Large intestine (tissue), 3 donors: ENCODE measurements around the gene HEPH. TPM values are rescaled to one million over a fixed set of nuclear protein-coding genes. Genes with fewer than 3 reads are reported as not detected.
"Not testable (repeated sequence)": the region's sequence is repeated elsewhere in the genome, so short reads cannot be mapped to it uniquely, and the experiment has no call there.

Experiments
- DNase-seq, 2 donors: peaks; one replicate each; pipeline versions ENCODE4 v3.0.0 to v3.0.0-alpha.2; 2013
- H3K27ac ChIP-seq: one replicate; pipeline ENCODE4 v1.5.1; 2013; ENCODE audit warnings: low read length
- H3K27me3 ChIP-seq: 2 replicates; pipeline ENCODE4 v1.6.1; 2013; ENCODE audit warnings: low read length; ENCODE audit not compliant: control insufficient read depth, insufficient read depth
- H3K36me3 ChIP-seq: 2 replicates; pipeline ENCODE4 v1.6.1; 2013; ENCODE audit warnings: low read length; ENCODE audit not compliant: control insufficient read depth, insufficient read depth
- H3K4me1 ChIP-seq: one replicate; pipeline ENCODE4 v1.6.1; 2013; ENCODE audit warnings: low read length; ENCODE audit not compliant: control insufficient read depth, insufficient read depth
- H3K4me3 ChIP-seq: one replicate; pipeline ENCODE4 v1.5.1; 2013; ENCODE audit warnings: low read length
- H3K9me3 ChIP-seq: one replicate; pipeline ENCODE4 v1.6.1; 2013; ENCODE audit warnings: mild to moderate bottlenecking, low read depth, low read length, moderate library complexity; ENCODE audit not compliant: control insufficient read depth
- WGBS: methylation state at CpG from one replicate; pipeline ENCODE4 v1.1.5; 2013; ENCODE audit warnings: low lambda C conversion rate; ENCODE audit not compliant: insufficient coverage; 5-methylcytosine and 5-hydroxymethylcytosine counted together
- polyA plus RNA-seq: library from polyadenylated mRNA; unstranded; fragments of 120-200 nt; gene quantifications from one replicate; pipeline ENCODE4 v1.2.1, GENCODE V29; 2013

The HEPH gene
- polyA plus RNA-seq, 1 donor: 200 TPM

DNA sequence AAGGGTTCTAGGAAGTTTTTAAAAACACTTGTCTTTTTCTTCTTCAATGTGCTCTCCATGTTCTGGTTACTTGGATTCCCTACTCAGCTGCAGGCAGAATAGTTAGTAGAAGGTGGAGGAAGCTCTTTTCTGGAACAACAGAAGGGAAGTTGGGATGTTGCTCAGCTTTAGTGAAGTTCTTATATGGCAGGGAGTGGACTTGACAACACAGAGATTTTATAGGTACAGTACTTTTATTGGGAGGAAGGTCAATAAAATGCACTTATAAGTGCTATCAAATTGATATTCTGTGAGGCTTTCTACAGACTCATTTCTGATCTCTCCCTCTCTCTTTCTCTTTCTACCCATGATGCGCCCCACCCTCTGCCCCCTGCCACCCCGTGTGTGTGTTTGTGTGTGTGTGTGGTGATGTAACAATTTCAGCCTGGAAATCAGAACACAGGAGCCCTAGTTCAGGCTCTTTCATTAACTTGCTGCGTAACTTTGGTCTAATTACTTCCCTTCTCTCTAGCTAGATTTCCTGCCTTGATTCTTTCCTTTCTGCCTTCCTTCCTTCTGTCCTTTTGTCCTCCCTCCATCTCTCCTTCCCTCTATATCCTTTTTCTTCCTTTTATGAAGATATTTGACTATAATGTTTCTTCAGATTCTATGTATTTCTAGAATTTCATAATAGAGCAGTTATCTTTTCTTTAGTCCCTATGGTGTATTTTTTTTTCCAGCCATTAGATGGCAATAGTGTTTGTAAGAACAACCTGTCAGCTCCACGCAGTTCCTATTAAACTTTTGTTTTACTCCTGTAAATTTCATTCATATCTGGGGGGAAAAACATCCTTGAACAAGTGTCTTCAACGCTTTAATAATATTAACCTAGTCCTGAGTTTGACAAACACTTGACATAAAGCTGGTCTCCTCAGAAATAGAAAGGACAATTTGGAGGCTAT is 37.1 kb downstream of the HEPH start:
- WGBS: no CpG with 5 or more reads among the region's 5 CpGs
- no peak for DNase-seq
- Histone ChIP-seq H3K4me1 (peaks cover 8% of the 10 kb centered on the region), H3K4me3 (no peak overlapping the region), H3K9me3 (no peaks in the 10 kb centered on the region), H3K27ac (no peak overlapping the region), H3K36me3 (peaks cover 37% of the 10 kb centered on the region), H3K27me3 (no peaks in the 10 kb centered on the region)

- DNase-seq: peak; percentile 6 to 50
- WGBS: no CpG with 5 or more reads among the region's 5 CpGs
- peaks cover 45% of the 10 kb centered on the region for H3K36me3 ChIP-seq
- H3K9me3 ChIP-seq: no peaks in the 10 kb centered on the region
- H3K4me3 ChIP-seq: no peak overlapping the region
- H3K27ac ChIP-seq: peak overlapping the region; percentile 6
- H3K27me3 ChIP-seq: no peaks in the 10 kb centered on the region
- peaks cover 8% of the 10 kb centered on the region for H3K4me1 ChIP-seq
Observed at GRCh38 chrX:66203114-66203513, 39.1 kb downstream of the HEPH start.

- Histone ChIP-seq H3K27me3 (no peaks in the 10 kb centered on the region), H3K4me1 (no peaks in the 10 kb centered on the region), H3K4me3 (no peak overlapping the region), H3K36me3 (peaks cover 9% of the 10 kb centered on the region), H3K9me3 (peaks cover 7% of the 10 kb centered on the region), H3K27ac (no peak overlapping the region)
- DNase-seq: no peak
- WGBS: no CpG with 5 or more reads among the region's 3 CpGs
Observed at GRCh38 chrX:66221856-66222255, 57.8 kb downstream of the HEPH start.

GRCh38 chrX:66232296-66232695 is 68.2 kb downstream of the HEPH start:
- H3K27me3 ChIP-seq: no peaks in the 10 kb centered on the region
- H3K9me3 ChIP-seq: no peaks in the 10 kb centered on the region
- H3K27ac ChIP-seq: no peak overlapping the region
- H3K36me3 ChIP-seq: peaks cover 3% of the 10 kb centered on the region
- DNase-seq: no peak
- H3K4me1 ChIP-seq: no peaks in the 10 kb centered on the region
- WGBS: no CpG with 5 or more reads among the region's 2 CpGs
- no peak overlapping the region for H3K4me3 ChIP-seq

GRCh38 chrX:66233209-66233608 is 69.2 kb downstream of the HEPH start:
- no peak overlapping the region for H3K27ac ChIP-seq
- H3K9me3 ChIP-seq: no peaks in the 10 kb centered on the region
- no peak overlapping the region for H3K4me3 ChIP-seq
- DNase-seq: no peak
- no peaks in the 10 kb centered on the region for H3K27me3 ChIP-seq
- no peaks in the 10 kb centered on the region for H3K4me1 ChIP-seq
- H3K36me3 ChIP-seq: peaks cover 3% of the 10 kb centered on the region

- H3K4me3 ChIP-seq, DNase-seq, H3K4me1 ChIP-seq, H3K9me3 ChIP-seq, H3K36me3 ChIP-seq, H3K27me3 ChIP-seq, H3K27ac ChIP-seq: not testable (repeated sequence)
- WGBS: no CpG with 5 or more reads among the region's 1 CpG
Observed at GRCh38 chrX:66233904-66234303, 69.9 kb downstream of the HEPH start.

- Histone ChIP-seq H3K27me3 (no peaks in the 10 kb centered on the region), H3K4me1 (no peaks in the 10 kb centered on the region), H3K27ac (no peak overlapping the region), H3K36me3 (peaks cover 27% of the 10 kb centered on the region), H3K9me3 (no peaks in the 10 kb centered on the region), H3K4me3 (no peak overlapping the region)
- WGBS: no CpG with 5 or more reads among the region's 1 CpG
- DNase-seq: no peak
Observed at GRCh38 chrX:66255359-66255967, 91.4 kb downstream of the HEPH start.

DNA sequence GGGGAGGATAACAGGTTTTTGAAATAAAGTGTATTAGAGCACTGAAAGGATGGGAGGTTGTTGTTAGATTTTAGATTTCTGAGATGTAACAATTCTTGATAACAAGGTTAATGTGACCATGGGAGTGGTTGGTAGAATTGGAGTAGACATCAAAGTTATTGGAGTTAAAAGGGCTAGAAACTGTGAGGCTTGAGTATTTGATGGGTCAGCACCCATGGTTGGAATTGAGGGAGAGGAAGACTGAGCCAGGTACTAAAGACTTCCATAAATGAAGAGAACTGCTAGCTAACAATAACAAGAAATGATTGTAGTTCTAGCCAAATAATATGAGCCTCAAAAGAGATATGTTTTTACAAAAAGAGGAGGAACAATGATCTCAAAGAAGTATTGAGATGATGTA is 98.8 kb downstream of the HEPH start:
- H3K4me3 ChIP-seq: no peak overlapping the region

More for the DNA sequence above, 98.8 kb downstream of the HEPH start:
- no peak for DNase-seq
- H3K27ac ChIP-seq: no peak overlapping the region
- no peaks in the 10 kb centered on the region for H3K9me3 ChIP-seq
- peaks cover 57% of the 10 kb centered on the region for H3K36me3 ChIP-seq
- H3K4me1 ChIP-seq: no peaks in the 10 kb centered on the region
- H3K27me3 ChIP-seq: no peaks in the 10 kb centered on the region

Other genes with a start within 250 kb of the HEPH start
- 8.4 TPM for gene VSIG4, start 124.2 kb upstream of the HEPH start, polyA plus RNA-seq